CD4-positive, alpha-beta T cell treated with Interleukin-10 for 1 hour (primary cell): ENCODE results near the gene PLEKHM3.

Experiments used
- DNase-seq: peaks from one replicate; pipeline ENCODE4 v3.0.0-alpha.2; 2020

Gene PLEKHM3

GRCh38 chr2:207778298-207778882, 246.9 kb downstream of the PLEKHM3 start:
- DNase-seq: no peak

GRCh38 chr2:207777124-207777523, 248.2 kb downstream of the PLEKHM3 start:
- no peak for DNase-seq

GRCh38 chr2:207775473-207775872, 249.9 kb downstream of the PLEKHM3 start:
- DNase-seq: no peak

GRCh38 chr2:207772844-207773205, 252.5 kb downstream of the PLEKHM3 start:
- DNase-seq: no peak

DNA sequence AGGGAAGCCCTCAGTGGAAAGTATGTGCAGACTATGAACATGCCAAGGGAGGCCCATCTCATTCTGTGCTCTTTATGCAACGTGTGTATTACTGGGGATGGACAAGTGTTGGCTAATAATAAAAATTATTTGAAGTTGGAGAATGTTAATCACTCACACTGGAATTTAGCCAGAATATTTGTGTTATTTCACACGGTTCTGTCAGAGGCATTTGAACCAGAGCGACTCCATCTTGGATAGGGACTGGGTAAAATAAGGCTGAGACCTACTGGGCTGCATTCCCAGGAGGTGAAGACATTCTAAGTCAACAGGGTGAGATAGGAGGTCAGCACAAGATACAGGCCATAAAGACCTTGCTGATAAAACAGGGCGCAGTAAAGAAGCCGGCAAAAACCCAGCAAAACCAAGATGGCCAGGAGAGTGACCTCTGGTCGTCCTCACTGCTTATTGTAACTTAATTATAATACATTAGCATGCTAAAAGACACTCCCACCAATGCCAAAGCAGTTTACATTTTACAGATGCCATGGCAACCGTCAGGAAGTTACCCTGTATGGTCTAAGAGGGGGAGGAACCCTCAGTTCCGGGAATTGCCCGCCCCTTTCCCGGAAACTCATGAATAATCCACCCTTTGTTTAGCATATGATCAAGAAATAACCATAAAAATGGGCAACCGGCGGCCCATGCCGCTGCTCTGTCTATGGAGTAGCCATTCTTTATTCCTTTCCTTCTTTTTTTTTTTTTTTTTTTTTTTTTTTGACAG, 253.1 kb downstream of the PLEKHM3 start:
- peak; percentile 53 for DNase-seq

DNA sequence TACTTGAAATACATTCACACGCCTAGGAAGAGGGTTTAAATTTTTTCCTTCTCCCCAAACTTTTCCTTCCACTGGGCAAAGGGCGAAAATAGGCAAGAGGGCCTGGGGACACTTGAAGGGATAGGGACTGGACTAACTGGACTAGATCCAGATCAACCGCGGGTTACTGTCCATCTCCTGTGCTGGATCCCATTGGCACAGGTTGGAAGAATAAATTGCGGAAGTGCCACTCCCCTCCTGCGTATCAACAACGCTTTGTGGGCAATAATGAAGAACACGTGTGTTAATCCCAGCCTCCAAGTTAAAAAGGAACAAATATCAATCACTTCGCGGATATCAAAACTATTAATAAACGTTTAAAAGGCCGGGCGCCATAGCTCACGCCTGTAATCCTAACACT, 253.9 kb downstream of the PLEKHM3 start:
- DNase-seq: no peak
